ENCODE measurements around the gene BRD3. TPM values are rescaled to one million over a fixed set of nuclear protein-coding genes. Genes with fewer than 3 reads are reported as not detected.

The BRD3 gene
- 6.1 and 7.8 TPM in 2 replicates for total RNA-seq

GRCh38 chr9:134067904-134068743 is at the start of gene BRD3:
TSS of gene BRD3 (minus strand) at chr9:134068026. CDS start at chr9:134053477, 14,549 bp downstream.

DNA sequence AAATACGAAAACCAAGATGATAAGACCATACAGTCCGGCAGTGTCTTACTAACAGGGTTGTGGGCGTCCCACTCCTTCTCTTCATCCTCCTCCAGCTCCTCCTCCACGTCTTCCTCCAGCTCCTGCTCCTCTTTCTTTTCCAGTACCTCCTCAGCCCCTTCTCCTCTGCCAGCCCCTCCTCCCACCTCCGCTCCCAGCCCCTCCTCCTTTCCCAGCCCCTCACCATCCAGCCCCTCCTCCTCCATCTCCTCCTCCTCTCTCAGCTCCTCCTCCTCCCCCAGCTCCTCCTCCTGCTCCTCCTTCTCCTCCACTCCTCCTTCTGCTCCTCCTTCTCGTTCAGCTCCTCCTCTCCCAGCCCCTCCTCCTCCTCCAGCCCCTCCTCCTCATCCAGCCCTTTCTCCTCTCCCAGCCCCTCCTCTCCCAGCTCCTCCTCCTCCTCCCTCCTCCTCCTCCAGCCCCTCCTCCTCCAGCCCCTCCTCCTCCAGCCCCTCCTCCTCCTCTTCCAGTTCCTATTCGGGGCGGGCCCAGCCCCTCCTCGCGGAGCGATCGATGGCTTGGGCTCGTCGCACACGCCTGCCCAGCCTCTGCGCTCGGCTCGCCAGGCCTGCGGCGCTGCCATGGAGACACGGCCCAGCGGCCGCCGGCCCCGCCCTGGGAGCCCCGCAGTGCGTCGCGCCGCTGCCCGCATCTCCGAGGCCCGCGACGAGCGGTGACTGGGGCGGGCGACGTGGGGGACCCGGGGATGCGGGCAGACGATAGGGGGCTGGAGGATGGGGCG is 42.8 kb downstream of the BRD3 start, which contains the start of gene BRD3OS:
BRD3OS (plus strand) TSS at position 654 of the 778 bp plus-strand sequence. CDS start 1,267 bp downstream, outside the sequence.

DNA sequence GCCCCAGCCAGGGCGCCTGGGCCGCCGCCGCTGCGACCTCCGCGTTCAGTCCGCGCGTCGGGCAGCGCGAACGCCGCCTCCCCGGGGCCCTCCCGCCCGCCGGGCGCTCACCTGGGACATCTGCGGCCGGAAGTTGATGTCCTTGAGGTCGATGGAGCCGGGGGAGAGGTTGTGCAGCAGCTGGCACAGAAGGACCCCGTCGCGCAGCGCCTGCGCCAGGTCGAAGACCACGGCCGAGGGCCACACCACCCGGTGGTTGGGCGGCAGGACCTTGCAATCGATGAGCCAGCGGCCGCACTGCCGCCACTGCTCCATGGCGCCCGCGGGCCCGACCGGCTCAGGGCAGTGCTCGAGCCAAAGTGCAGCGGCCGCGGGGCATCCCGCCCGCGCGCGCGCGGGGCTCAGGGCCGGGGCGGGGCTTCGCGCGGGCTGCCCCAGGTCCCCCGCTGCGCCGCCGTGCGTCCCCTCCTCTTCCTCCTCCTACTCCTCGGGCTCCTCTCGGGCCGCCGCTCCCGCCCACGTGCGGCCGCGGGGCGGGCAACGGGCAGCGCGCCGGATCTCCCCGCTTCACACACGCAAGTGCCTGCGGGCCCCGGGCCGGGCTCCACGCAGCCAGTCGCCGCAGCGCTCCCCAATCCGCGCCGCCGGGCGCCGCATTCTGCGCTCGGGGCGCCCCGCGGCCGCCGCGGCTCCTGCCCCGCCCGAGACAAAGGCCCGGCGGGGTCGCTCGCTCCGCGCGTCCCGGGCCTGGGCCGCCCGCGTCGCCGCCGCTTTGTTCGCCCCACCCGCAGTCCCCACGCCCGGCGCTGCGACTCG is 75.7 kb downstream of the BRD3 start, which contains the start of gene VAV2:
VAV2 (minus strand) TSS at position 361 of the 816 bp plus-strand sequence; CDS start at position 315, 46 bp downstream.

Other genes starting within 250 kb of the BRD3 start
- gene VAV2, start 75.7 kb downstream of the BRD3 start, total RNA-seq, result 8.6 and 11.7 TPM in 2 replicates
- 32.8 and 42.1 TPM in 2 replicates for gene BRD3OS, start 42.5 kb downstream of the BRD3 start, total RNA-seq
- 23.1 and 30.1 TPM in 2 replicates for gene WDR5, start 68.1 kb upstream of the BRD3 start, total RNA-seq
- gene RNU6ATAC, start 96.5 kb upstream of the BRD3 start, total RNA-seq, result not detected in 2 replicates